SK-N-SH treated with all-trans-retinoic acid at 6 μM for 48 hours (cell line): ENCODE measurements around the gene ZBTB43.

Experiments used
- ARNTL ChIP-seq: fragments of 450-650 bp; formaldehyde crosslinking; IDR thresholded peaks from 2 replicates; pipeline ENCODE4 v1.5.0; 2020; ENCODE audit warnings: low read depth, mild to moderate bottlenecking, moderate library complexity, borderline replicate concordance
- CREB5 ChIP-seq: fragments of 250-450 bp; sonication (Bioruptor Pico); IDR thresholded peaks from 2 replicates; pipeline ENCODE4 v1.5.1; 2020; ENCODE audit warnings: low read depth, mild to moderate bottlenecking, moderate library complexity
- CSDC2 ChIP-seq: fragments of 250-450 bp; sonication (Bioruptor Pico); IDR thresholded peaks from 2 replicates; pipeline ENCODE4 v1.5.0; 2020; ENCODE audit warnings: mild to moderate bottlenecking, moderate library complexity
- OSR1 ChIP-seq: fragments of 250-450 bp; sonication (Bioruptor Pico); IDR thresholded peaks from 2 replicates; pipeline ENCODE4 v1.8.0; 2022; ENCODE audit warnings: moderate library complexity, mild to moderate bottlenecking, inconsistent platforms
- POU6F1 ChIP-seq: fragments of 250-450 bp; sonication (Bioruptor Pico); IDR thresholded peaks from 2 replicates; pipeline ENCODE4 v1.8.0; 2021; ENCODE audit warnings: low read depth, mild to moderate bottlenecking, moderate library complexity, borderline replicate concordance
- PPARA ChIP-seq: fragments of 250-450 bp; sonication (Bioruptor Pico); IDR thresholded peaks from 2 replicates; pipeline ENCODE4 v1.5.0; 2020; ENCODE audit warnings: mild to moderate bottlenecking, borderline replicate concordance
- SNAI2 ChIP-seq: fragments of 250-450 bp; sonication (Bioruptor Pico); IDR thresholded peaks from 2 replicates; pipeline ENCODE4 v1.5.0; 2020; ENCODE audit warnings: mild to moderate bottlenecking, moderate library complexity
- ZFP3 ChIP-seq: fragments of 250-450 bp; sonication (Bioruptor Pico); IDR thresholded peaks from 2 replicates; pipeline ENCODE4 v1.5.0; 2020; ENCODE audit warnings: mild to moderate bottlenecking, moderate library complexity
- ZNF70 ChIP-seq: fragments of 450-650 bp; formaldehyde crosslinking; IDR thresholded peaks from 2 replicates; pipeline ENCODE4 v1.5.0; 2020; ENCODE audit warnings: mild to moderate bottlenecking, moderate library complexity
- TF ChIP-seq, protein P1 (sequence below): fragments of 250-450 bp; sonication (Bioruptor Pico); IDR thresholded peaks from 2 replicates; pipeline ENCODE4 v1.8.0; 2020; ENCODE audit warnings: mild to moderate bottlenecking, moderate library complexity, borderline replicate concordance

- TF ChIP-seq CSDC2 (CRISPR knock-in tag) (no peak), ZNF70 (CRISPR knock-in tag) (no peak), OSR1 (no peak), PPARA (no peak), CREB5 (CRISPR knock-in tag) (no peak), POU6F1 (CRISPR knock-in tag) (no peak), SNAI2 (no peak), ZFP3 (CRISPR knock-in tag) (no peak), ARNTL (CRISPR knock-in tag) (no peak)
- TF ChIP-seq, protein P1, sequence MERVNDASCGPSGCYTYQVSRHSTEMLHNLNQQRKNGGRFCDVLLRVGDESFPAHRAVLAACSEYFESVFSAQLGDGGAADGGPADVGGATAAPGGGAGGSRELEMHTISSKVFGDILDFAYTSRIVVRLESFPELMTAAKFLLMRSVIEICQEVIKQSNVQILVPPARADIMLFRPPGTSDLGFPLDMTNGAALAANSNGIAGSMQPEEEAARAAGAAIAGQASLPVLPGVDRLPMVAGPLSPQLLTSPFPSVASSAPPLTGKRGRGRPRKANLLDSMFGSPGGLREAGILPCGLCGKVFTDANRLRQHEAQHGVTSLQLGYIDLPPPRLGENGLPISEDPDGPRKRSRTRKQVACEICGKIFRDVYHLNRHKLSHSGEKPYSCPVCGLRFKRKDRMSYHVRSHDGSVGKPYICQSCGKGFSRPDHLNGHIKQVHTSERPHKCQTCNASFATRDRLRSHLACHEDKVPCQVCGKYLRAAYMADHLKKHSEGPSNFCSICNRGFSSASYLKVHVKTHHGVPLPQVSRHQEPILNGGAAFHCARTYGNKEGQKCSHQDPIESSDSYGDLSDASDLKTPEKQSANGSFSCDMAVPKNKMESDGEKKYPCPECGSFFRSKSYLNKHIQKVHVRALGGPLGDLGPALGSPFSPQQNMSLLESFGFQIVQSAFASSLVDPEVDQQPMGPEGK, result no peak
Measured at GRCh38 chr9:126875756-126876510, 71.1 kb downstream of the ZBTB43 start.
